ENCODE measurements around the gene RCC2. TPM values are rescaled to one million over a fixed set of nuclear protein-coding genes. Genes with fewer than 3 reads are reported as not detected.

The RCC2 gene
- polyA plus RNA-seq, 2 of the 4 experiments (the other 2 are of a cell fraction): 60.9 to 90.0 TPM

DNA sequence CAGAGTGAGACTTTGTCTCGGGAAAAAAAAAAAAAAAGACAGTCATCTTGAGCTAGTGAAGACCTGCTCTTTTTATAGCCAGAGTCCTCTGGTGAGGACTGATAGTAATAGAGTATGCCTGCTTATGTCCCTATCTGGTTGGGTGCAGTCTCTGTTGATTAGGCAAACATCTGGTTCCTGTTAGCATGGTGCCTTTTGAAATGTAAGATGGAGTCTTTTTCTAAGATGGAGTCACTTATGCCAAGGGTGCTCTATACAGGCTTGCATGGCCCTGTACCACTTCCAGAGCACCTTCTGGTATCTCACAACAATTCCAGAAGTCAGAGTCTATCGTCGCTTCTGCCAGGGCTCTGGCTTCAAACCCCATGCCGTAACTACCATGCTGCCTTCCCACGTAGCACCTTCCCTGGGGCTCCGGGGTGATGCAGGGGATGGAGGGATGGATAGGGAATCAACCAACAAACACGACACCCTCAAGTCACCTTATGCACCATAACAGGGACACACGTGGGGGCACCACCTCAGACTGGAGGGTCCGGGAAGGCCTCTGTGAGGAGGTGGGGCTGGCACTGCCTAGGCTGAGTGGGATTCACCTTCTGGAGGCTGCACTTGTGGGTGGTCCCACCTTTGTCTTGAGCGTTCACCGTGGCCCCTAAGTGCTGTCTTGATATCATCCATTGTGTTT is 79.1 kb downstream of the RCC2 start:
- no peak overlapping the region for H3K4me3 ChIP-seq
- no peaks in the 10 kb centered on the region; the same call in 2 of the 3 replicates for H3K9me3 ChIP-seq
- ATAC-seq: no peak
- no peak overlapping the region for H3K27ac ChIP-seq
- no peak for FAIRE-seq
- TF ChIP-seq HDAC2 (IDR thresholded peaks at IDR 0.05) (no peak), FOSB (CRISPR knock-in tag; IDR thresholded peaks at IDR 0.05) (no peak), ZNF302 (CRISPR knock-in tag; IDR thresholded peaks at IDR 0.05) (no peak), BHLHE40 (IDR thresholded peaks at IDR 0.05; ENCODE audit: low read depth, low read length) (no peak), FOSL2 (IDR thresholded peaks at IDR 0.05) (no peak), FOSL2 (CRISPR knock-in tag; IDR thresholded peaks at IDR 0.05) (no peak), NR3C1 (IDR thresholded peaks at IDR 0.05) (no peak)
- TF ChIP-seq, protein P1, sequence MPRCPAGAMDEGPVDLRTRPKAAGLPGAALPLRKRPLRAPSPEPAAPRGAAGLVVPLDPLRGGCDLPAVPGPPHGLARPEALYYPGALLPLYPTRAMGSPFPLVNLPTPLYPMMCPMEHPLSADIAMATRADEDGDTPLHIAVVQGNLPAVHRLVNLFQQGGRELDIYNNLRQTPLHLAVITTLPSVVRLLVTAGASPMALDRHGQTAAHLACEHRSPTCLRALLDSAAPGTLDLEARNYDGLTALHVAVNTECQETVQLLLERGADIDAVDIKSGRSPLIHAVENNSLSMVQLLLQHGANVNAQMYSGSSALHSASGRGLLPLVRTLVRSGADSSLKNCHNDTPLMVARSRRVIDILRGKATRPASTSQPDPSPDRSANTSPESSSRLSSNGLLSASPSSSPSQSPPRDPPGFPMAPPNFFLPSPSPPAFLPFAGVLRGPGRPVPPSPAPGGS (IDR thresholded peaks at IDR 0.05): no peak
- TF ChIP-seq, protein P2, sequence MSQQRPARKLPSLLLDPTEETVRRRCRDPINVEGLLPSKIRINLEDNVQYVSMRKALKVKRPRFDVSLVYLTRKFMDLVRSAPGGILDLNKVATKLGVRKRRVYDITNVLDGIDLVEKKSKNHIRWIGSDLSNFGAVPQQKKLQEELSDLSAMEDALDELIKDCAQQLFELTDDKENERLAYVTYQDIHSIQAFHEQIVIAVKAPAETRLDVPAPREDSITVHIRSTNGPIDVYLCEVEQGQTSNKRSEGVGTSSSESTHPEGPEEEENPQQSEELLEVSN (IDR thresholded peaks at IDR 0.05; ENCODE audit: borderline replicate concordance, low read depth): no peak
- DNase-seq (ENCODE audit: low read depth in 1 of 2, low spot score in 1 of 2): no peak
- H3K4me2 ChIP-seq: no peak overlapping the region
- 92% methylated on average over 6 of the region's 11 CpGs for WGBS (ENCODE audit: missing lambda C conversion rate)
- no peaks in the 10 kb centered on the region for H3K4me1 ChIP-seq
- ChIA-PET CTCF (no interaction called here), POLR2A (no interaction called here)

DNA sequence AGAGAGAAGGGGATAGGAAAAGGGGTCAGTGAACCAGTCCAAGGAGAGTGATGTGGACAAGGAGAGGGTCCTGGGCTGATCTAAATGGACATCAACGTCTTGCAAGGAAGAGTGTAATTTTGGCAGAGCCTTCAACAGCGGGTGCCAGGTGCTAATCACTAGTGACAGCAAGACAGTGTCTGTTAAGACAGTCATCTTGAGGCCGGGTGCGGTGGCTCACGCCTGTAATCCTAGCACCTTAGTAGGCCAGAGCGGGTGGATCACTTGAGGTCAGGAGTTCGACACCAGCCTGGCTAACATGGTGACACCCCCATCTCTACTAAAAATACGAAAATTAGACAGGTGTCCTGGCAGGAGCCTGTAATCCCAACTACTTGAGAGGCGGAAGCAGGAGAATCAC is 79.7 kb downstream of the RCC2 start:
- no peaks in the 10 kb centered on the region; the same call in 2 of the 3 replicates for H3K9me3 ChIP-seq
- ChIA-PET POLR2A (no interaction called here), CTCF (no interaction called here)
- no peaks in the 10 kb centered on the region for H3K4me1 ChIP-seq
- no peak for FAIRE-seq
- H3K4me3 ChIP-seq: no peak overlapping the region
- no peak for TF ChIP-seq CEBPB (IDR thresholded peaks at IDR 0.05)
- TF ChIP-seq KDM1A (IDR thresholded peaks at IDR 0.05; ENCODE audit: low read depth): no peak
- TF ChIP-seq HOXB5 (CRISPR knock-in tag; IDR thresholded peaks at IDR 0.05): no peak
- TF ChIP-seq, protein P3, sequence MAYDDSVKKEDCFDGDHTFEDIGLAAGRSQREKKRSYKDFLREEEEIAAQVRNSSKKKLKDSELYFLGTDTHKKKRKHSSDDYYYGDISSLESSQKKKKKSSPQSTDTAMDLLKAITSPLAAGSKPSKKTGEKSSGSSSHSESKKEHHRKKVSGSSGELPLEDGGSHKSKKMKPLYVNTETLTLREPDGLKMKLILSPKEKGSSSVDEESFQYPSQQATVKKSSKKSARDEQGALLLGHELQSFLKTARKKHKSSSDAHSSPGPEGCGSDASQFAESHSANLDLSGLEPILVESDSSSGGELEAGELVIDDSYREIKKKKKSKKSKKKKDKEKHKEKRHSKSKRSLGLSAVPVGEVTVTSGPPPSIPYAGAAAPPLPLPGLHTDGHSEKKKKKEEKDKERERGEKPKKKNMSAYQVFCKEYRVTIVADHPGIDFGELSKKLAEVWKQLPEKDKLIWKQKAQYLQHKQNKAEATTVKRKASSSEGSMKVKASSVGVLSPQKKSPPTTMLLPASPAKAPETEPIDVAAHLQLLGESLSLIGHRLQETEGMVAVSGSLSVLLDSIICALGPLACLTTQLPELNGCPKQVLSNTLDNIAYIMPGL (CRISPR knock-in tag; IDR thresholded peaks at IDR 0.05; ENCODE audit: borderline replicate concordance): no peak
- no peak for TF ChIP-seq PHF8 (IDR thresholded peaks at IDR 0.05; ENCODE audit: borderline replicate concordance, low read depth)
- TF ChIP-seq CHD4 (IDR thresholded peaks at IDR 0.05; ENCODE audit: borderline replicate concordance): no peak
- TF ChIP-seq, protein P4, sequence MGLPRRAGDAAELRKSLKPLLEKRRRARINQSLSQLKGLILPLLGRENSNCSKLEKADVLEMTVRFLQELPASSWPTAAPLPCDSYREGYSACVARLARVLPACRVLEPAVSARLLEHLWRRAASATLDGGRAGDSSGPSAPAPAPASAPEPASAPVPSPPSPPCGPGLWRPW (IDR thresholded peaks at IDR 0.05): no peak
- TF ChIP-seq, protein P5, sequence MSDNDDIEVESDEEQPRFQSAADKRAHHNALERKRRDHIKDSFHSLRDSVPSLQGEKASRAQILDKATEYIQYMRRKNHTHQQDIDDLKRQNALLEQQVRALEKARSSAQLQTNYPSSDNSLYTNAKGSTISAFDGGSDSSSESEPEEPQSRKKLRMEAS (IDR thresholded peaks at IDR 0.05): no peak
- TF ChIP-seq GATA3 (IDR thresholded peaks at IDR 0.05; ENCODE audit: borderline replicate concordance): no peak
- no peak for TF ChIP-seq RNF2 (IDR thresholded peaks at IDR 0.05; ENCODE audit: borderline replicate concordance, low read depth)
- TF ChIP-seq RCOR1 (IDR thresholded peaks at IDR 0.05; ENCODE audit: low read depth, low read length): no peak
- TF ChIP-seq FOSB (CRISPR knock-in tag; IDR thresholded peaks at IDR 0.05): no peak
- TF ChIP-seq POLR2AphosphoS2 (conservative IDR thresholded peaks at IDR 0.05; ENCODE audit: low read length): no peak
- no peak for TF ChIP-seq KDM5A (IDR thresholded peaks at IDR 0.05)
- TF ChIP-seq MYC (IDR thresholded peaks at IDR 0.05; ENCODE audit: borderline replicate concordance, low read length): no peak
- no peak for TF ChIP-seq CBX8 (IDR thresholded peaks at IDR 0.05)
- TF ChIP-seq FOSL2 (IDR thresholded peaks at IDR 0.05): no peak
- TF ChIP-seq FOSL2 (CRISPR knock-in tag; IDR thresholded peaks at IDR 0.05): no peak
- TF ChIP-seq NR3C1 (IDR thresholded peaks at IDR 0.05): no peak
- H3K4me2 ChIP-seq: no peak overlapping the region
- H3K27ac ChIP-seq: no peak overlapping the region
- DNase-seq (ENCODE audit: low read depth in 1 of 2, low spot score in 1 of 2): no peak
- no peak for ATAC-seq
- WGBS (ENCODE audit: missing lambda C conversion rate): 77% methylated on average over 9 of the region's 9 CpGs
